NCI-H226 (cell line): Measurements from ENCODE around the gene CORO2A.
"Not testable (repeated sequence)": the region's sequence is repeated elsewhere in the genome, so short reads cannot be mapped to it uniquely, and the experiment has no call there.

Experiments
- DNase-seq: peaks from one replicate; pipeline ENCODE4 v3.0.0-alpha.2; 2015

CORO2A gene

DNA sequence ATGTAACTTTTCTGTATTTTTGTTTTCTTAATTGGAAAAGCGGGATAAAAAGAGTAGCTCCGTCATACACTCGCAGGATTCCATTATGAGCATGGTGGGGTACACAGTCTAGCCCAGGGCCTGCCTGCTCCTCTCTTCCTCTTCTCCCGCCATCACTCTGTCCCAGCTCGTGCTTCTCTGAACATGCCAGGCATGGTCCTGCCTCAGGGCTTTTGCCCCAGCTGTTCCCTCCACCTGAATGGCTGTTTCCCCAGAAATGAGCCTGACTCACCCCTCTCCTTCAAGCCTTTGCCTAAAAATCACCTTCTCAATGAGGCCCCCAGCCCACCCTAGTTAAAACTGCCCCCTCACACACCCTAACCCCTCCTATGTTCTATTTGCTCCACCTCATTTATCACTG lies 4.5 kb downstream of the CORO2A start:
- no peak for DNase-seq

DNA sequence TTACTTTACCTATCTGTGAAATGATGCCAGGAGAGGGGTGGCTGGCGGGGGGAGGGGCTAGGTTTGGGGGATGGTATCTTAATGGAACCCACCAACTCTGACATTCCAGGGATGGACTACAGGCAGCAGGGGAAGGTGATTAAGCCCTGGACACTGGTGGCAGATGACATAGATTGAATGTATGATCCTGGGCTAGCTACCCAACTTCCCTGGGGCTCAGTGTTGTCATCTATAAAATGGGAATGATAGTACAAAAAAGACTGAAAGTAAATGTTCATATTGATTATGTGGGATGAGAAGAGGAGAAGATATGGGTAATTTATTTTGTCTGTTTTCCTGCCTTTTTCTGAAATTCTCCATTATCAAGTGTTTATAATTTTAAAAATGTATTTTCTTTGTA lies 6.2 kb downstream of the CORO2A start:
- DNase-seq: no peak

DNA sequence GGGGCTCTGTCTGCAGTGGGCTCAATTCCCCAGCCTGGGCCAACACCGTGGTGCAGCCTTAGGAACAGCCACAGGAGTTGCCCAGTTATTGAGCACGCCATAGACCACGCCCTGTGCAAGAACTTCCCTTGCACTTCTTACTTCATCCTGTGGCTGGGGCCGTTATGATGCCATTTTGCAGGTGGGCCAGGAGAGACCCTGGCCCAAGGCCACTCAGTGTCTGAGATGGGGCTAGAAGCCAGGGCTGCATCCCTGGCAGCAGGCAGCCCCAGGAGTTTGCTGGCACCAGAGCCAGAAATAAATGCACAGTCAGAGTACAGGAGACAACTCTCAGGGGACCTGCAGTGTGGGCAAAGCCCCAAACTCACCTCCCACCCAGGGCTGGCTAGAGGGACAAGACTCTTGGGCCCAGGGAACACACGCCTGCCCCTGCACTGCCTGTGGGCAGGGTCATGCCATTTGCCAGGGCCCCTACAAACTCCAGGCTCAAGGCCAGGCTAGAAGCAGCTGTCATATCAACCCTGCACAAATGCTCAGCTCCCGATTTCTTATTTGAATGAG lies 6.7 kb downstream of the CORO2A start:
- no peak for DNase-seq

DNA sequence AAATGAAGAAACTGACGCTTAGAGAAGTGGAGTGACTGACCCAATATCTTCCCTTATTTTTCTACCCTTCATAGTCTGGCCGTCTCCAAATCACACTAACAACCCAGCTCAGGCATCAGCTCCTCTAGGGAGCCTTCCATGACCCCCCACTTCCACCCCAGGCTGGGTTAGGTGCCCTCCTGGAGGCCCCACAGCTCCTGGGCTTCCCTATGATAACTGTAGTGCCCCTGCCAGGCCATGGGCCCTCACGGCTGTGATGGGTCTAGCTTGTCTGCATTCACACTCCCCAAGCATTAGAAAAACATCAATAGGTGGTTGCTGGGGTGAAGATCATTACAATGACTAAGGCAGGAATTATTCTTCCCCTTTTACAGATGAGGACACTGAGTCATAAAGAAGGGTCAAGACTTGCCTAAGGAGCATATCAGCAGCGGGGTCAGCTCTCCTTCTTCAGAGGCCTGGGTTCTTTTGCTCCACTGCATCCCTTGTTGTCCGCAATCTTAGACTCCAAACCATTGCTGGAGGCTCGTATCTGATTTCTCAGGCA lies 7.3 kb downstream of the CORO2A start:
- DNase-seq: no peak

- DNase-seq: no peak
Observed at GRCh38 chr9:98184326-98184725, 8.1 kb downstream of the CORO2A start.

DNA sequence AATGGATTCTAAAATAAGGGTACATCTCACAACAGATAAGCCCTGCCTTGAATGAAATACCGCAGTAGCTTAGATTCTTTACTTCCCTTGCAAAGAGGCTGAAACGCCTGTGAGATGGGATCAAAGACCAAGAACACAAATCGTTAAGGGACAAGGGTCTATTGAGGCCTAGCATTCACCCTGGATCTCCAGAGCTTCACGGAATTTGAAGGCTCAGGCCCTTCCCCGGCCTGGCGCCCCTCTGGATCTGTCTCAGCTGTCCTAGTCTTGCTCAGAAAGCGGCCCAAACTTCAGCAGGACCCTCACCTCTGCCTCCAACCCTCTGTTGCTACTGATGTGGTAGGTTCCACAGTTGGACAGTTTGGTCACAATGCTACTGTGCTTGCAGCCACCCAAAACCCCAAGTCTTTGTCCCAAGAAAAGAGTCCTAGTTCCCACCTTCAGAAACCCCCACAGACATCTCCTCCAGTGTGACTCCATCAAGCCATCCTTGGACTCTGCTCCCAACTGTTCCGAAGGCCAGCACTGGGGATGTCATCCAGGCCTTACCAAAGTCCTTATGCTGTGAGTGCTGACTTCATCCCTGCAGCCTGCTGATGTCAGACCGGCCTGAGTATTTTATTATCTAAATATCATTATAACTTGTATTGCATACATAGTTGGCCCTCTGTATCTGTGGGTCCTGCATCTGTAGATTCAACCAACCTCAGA lies 9.4 kb downstream of the CORO2A start:
- no peak for DNase-seq

DNA sequence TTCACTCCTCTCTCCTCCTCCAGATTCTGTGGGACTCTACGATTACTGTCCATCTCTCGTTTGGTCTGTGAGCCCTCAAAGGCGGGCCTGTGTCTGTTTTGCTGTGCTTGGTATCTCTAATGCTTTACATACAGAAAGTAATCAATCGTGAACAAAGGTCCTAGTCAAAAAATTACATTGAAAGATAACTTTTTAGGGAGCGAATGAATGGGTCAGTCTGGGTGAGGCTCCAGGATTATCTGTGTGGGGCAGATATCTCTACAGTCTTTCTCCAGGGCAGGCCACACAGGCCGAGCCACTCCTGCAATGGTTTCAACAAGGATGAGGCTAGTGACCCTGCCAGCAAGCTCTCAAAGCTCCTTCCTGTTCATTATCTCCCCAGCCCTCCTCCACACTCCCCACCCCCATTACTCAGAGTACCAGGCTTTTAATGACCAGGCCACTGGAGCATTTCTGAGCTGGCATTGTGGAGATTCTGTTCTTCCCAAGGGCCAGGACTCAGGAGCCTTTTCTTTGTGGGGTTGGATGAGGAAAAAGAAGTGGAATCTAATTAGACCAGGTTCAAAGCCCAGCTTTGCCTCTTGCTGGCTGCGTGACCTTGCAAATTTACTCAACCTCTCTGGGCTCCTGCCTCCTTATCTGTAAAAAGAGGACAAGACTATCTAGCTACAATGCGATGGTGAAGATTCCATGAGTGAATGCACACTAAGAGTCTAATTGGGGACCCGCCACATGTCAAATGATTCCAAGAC lies 10.2 kb downstream of the CORO2A start:
- DNase-seq: no peak

DNA sequence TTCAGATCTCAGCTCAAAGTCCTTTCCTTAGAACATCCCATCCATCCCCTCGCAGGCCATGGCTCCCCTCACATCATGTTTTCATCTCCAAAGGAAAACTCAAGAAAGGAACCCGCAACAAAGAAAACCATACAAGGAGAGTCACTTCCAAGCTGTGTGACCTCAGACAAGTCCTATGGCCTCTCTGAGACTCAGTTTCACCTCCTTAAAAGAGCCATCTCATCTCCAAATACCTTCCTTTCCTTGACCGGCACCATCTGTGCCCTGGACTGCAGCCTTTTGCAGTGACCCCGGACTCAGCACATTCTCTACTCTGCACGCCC lies 10.7 kb downstream of the CORO2A start:
- DNase-seq: no peak

- DNase-seq: no peak
Observed at GRCh38 chr9:98180996-98181395, 11.4 kb downstream of the CORO2A start.

GRCh38 chr9:98178874-98179850 lies 13.3 kb downstream of the CORO2A start:
- no peak for DNase-seq

DNA sequence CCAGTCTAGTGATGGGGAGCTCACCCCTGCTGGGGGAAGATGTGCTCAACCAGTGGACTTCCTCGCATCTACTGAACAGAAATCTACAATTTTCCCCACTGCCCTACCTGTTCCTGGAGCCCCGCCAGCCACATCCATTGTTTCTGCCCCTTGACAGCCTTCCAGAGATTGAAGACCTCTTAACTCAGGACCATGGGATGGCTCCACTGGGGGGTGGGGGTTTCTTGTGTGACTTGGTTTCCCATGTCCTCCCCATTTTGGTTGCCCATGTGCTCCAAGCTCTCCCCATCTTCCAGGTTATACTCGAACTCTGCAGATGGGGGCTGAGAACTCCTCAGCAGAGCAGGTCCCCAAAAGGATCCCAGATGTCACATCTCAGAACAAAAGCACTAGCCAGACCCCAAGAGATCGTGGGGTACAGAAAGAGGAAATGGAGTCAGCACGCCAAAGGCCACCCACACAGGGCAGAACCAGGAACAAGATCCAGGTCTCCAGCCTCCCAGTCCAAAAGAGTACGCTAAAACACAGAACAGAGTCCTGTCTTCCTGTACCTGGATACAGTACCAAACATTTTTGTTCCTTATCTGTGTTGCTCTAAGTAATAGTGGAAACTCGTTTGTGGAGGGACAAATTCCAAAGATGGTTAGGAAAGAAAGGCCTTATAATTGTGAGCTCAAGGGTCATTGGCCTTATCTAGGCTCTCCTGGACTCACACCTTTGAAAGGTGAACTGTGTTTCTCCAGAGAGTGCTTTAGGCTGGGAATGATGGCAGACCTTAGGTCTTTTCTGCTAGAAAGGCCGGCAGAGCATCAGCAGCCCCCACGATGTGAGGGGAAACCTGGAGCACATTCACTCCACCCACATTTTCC lies 15.8 kb downstream of the CORO2A start:
- DNase-seq: no peak

DNA sequence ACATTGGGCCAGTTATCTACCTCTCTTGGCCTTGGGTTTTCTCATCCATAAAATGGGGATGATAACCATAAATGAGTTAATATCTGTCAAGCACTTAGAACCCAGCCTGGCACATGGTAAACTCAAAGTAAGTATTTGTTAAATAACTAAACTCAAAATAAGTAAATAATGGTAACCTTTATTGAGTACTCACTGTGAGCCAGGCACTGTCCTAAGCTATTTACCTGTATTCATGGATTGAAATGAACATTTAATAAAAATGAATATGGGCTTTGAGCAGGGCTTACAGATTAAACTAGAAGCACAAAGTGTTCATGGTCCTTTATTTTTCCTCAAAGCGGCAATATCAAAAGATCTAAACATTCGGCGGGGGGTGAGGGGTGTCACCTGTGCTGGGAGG lies 16.7 kb downstream of the CORO2A start:
- DNase-seq: no peak

- DNase-seq: no peak
Observed at GRCh38 chr9:98175028-98175569, 17.3 kb downstream of the CORO2A start.

GRCh38 chr9:98174502-98174918 lies 17.9 kb downstream of the CORO2A start:
- DNase-seq: not testable (repeated sequence)

- no peak for DNase-seq
Observed at GRCh38 chr9:98173181-98173580, 19.3 kb downstream of the CORO2A start.

GRCh38 chr9:98172604-98173003 lies 19.8 kb downstream of the CORO2A start:
- peak; percentile 21 for DNase-seq

GRCh38 chr9:98171176-98171925 lies 21.1 kb downstream of the CORO2A start:
- no peak for DNase-seq

- peak; percentile 22 for DNase-seq
Observed at GRCh38 chr9:98168941-98169488, 23.4 kb downstream of the CORO2A start.

DNA sequence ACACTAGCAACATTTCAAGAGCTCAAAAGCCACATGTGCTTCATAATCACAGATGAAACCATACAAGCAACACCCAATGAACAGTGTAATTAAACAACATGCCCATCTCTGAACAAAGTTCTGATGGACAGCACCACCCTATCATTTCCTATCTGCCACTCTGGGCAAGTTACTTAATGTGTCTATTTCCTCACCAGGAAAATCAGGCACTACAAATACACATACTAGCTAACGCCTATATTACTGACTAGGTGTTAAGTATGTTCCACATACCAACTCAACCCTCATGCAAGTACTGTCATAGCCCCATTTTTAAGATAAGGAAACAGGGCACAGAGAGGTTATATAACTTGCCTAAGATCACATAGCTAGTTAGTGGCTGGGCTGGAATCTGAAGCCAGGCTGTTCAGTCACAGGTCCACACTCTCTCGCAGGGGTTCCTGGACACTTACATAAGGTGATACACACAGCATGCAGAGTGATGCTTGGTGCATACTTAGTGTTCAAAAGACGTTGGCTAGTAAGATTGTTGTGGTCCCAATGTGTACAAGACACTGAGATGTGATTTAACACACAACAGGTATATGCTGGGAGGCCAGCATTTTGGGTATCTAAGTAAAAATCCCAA lies 24.2 kb downstream of the CORO2A start:
- no peak for DNase-seq

- DNase-seq: no peak
Observed at GRCh38 chr9:98164912-98165311, 27.5 kb downstream of the CORO2A start.
